ENCODE data around the gene UCKL1.

UCKL1 gene

DNA sequence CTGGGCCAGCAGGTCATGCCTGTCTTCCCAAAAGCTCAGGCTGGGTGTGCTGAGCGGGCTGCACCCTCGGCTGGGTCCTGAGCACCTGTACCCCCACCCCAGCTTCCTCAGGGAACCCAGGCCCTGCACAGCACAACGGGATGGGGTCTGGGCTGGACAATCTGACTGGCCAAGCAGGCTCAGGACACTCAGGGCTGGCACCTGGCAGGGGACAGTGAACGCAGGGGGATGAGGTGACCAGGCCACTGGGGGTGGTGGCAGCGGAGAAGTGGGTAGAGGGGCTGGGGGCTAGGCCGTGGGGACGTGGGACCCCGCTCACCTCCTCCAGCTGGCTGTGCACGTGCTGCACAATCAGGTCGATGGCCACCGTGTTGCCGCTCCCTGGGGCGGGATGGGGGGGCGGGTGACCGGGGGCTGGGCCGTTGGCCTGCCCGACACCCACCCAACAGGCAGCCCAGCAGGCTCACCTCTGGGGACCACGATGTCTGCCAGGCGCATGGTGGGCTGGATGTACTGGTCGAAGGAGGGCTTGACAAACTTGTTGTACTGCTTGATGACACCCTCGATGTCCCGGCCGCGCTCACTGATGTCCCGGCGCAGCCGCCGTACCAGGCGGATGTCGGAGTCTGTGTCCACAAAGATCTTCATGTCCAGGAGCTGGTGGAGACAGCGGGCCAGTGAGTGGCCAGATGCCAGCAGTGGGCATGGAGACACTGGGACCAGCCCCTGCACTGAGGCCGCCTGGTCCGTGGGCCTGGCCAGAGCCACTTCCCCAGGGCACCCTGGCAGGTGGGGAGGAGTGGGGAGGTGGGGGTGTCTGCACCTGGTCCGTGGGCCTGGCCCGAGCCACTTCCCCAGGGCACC, 11.9 kb downstream of the UCKL1 start:
- TF ChIP-seq, protein P1, sequence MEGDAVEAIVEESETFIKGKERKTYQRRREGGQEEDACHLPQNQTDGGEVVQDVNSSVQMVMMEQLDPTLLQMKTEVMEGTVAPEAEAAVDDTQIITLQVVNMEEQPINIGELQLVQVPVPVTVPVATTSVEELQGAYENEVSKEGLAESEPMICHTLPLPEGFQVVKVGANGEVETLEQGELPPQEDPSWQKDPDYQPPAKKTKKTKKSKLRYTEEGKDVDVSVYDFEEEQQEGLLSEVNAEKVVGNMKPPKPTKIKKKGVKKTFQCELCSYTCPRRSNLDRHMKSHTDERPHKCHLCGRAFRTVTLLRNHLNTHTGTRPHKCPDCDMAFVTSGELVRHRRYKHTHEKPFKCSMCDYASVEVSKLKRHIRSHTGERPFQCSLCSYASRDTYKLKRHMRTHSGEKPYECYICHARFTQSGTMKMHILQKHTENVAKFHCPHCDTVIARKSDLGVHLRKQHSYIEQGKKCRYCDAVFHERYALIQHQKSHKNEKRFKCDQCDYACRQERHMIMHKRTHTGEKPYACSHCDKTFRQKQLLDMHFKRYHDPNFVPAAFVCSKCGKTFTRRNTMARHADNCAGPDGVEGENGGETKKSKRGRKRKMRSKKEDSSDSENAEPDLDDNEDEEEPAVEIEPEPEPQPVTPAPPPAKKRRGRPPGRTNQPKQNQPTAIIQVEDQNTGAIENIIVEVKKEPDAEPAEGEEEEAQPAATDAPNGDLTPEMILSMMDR (IDR thresholded peaks at IDR 0.05) = no peak

- TF ChIP-seq, protein P1 (IDR thresholded peaks at IDR 0.05) = no peak
Observed at GRCh38 chr20:63943808-63944077, 12.5 kb downstream of the UCKL1 start.

GRCh38 chr20:63942969-63943807, 13.0 kb downstream of the UCKL1 start:
- TF ChIP-seq, protein P1 (IDR thresholded peaks at IDR 0.05) = no peak

DNA sequence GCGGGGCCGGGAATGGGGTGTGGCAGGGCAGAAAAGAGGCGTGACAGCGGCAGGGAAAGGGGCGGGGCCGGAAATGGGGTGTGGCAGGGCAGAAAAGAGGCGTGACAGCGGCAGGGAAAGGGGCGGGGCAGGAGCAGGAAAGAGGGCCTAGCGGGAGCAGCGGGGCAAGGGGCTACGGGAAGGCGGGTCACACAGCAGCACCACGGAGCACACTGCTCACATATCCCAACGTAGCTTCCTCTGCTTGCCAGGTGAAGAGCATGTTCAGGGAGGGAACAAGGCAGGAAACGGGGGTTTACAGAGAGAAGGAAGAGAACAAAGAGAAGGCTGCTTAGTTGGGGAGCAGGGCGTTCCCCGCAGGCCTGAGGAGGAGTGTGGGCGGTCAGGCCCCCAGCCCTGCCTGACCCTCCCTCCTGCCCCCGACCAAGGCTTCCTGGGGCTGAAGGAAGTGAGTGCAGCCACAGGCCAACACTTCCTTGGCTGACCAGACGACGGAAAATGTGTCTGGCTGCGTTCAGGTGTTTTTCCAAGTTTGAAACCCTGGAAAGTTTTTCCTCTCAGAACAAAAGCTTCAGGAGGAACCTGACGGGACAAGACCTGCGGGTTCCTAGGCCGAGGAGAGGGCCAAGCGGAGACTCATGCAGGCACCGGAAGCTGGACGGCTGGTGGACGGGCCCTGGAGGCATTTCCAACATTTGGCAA, 13.8 kb downstream of the UCKL1 start:
- TF ChIP-seq, protein P1 (IDR thresholded peaks at IDR 0.05) = no peak

DNA sequence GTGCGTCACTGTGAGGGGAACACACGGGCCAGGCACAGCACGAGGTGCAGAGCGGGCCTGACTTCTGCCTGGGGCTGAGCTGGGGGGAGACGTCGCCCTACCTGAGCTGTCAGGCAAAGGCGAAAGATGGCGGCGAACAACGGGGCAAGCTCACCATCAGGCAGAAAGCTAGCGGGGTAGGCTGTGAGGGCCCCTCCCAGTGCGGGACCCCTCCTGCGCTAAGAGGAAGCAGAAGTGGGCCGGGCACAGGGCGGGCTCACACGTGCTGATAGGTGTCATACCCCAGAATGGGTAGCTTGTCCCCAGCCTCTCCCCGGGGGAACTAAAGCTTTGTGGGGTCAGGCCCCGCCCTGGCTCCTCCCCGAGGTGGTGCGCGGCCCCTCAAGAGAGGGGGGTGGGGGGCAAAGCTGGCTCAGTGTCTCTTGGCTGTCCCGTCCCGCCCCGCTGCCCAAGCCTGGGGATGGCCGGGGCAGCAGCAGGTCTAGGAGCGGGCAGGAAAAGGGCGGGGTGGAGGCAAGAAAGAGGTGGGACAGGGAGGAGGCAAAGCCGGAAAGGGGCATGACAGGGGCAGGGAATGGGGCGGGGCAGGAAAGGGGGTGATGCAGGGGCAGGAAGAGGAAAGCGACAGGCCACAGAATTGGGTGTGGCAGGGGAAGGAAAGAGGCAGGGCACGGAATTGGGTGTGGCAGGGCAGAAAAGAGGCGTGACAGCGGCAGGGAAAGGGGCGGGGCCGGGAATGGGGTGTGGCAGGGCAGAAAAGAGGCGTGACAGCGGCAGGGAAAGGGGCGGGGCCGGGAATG, 14.7 kb downstream of the UCKL1 start:
- TF ChIP-seq, protein P1 (IDR thresholded peaks at IDR 0.05) = no peak

DNA sequence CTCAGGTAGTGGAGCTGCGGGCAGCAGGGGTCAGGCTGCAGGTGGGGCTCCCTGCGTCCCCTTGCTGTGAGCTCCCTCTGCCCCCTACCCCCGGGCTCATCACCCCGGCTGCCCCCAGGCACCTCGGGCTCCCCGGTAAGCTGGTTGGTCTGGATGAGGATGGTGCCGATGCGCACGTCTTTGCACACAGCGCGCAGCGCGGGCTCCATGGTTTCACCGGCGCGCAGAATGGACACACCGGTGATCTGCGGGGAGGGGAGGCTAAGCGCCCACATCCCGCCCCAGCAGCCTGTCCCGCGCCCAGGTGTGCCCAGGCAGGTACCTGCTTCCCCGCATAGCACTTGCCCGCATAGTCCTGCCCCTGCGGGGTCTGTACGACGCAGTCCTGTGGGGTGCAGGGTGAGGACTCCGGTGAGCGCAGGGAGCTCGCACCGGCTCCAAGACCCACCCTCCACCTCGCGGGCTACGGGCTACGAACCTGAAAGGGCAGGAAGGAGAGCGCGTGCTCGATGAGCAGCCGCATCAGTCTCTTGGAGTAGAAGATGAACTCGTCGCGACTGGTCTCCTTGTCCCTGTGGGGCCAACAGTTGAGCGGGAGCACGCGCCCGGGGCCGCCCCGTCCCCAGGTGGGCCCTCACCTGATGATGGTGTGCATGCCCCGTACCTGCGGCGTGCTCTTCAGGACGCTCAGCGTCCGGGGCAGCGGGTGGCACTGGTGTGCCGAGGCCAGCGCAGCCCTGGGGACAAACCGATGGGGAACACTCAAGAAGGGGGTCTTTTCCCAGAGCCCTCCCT, 15.5 kb downstream of the UCKL1 start:
- TF ChIP-seq, protein P1 (IDR thresholded peaks at IDR 0.05) = no peak
